GM20000 (cell line): Measurements from ENCODE around the gene SCN2B.

ENCODE experiments used
- DNase-seq: peaks from one replicate; pipeline ENCODE4 v3.0.0; 2012; ENCODE audit warnings: low spot score
- CTCF ChIP-seq: IDR thresholded peaks from 2 replicates; pipeline ENCODE4 v1.5.1; 2012; ENCODE audit warnings: mild to moderate bottlenecking, control low read depth; ENCODE audit errors: extremely low read depth, missing control alignments

Gene SCN2B

GRCh38 chr11:118219244-118219643, 42.8 kb upstream of the SCN2B start:
- no peak for DNase-seq
- TF ChIP-seq CTCF: no peak

GRCh38 chr11:118217575-118217974, 41.1 kb upstream of the SCN2B start:
- no peak for TF ChIP-seq CTCF
- no peak for DNase-seq

- no peak for TF ChIP-seq CTCF
- DNase-seq: peak; percentile 31
Observed at GRCh38 chr11:118216621-118217481, 40.4 kb upstream of the SCN2B start.

- no peak for TF ChIP-seq CTCF
- no peak for DNase-seq
Observed at GRCh38 chr11:118215765-118216164, 39.3 kb upstream of the SCN2B start.

GRCh38 chr11:118215262-118215661, 38.8 kb upstream of the SCN2B start:
- no peak for TF ChIP-seq CTCF
- no peak for DNase-seq

GRCh38 chr11:118214210-118214914, 37.9 kb upstream of the SCN2B start:
- TF ChIP-seq CTCF: no peak
- no peak for DNase-seq

- DNase-seq: no peak
- no peak for TF ChIP-seq CTCF
Observed at GRCh38 chr11:118213781-118214180, 37.3 kb upstream of the SCN2B start.
